HEK293T (cell line): Measurements from ENCODE around the gene RBM20.

ENCODE experiments used
- ARNT ChIP-seq: fragments of 450-650 bp; IDR thresholded peaks from 2 replicates; pipeline ENCODE4 v1.6.1; 2017; ENCODE audit warnings: mild to moderate bottlenecking
- BHLHE40 ChIP-seq: fragments of 450-650 bp; IDR thresholded peaks from 2 replicates; pipeline ENCODE4 v1.6.1; 2016; ENCODE audit warnings: mild to moderate bottlenecking, moderate library complexity, borderline replicate concordance
- CTBP1 ChIP-seq: fragments of 450-650 bp; IDR thresholded peaks from 2 replicates; pipeline ENCODE4 v1.6.1; 2016; ENCODE audit warnings: borderline replicate concordance
- ELF4 ChIP-seq: fragments of 450-650 bp; IDR thresholded peaks from 2 replicates; pipeline ENCODE4 v1.6.1; 2017; ENCODE audit warnings: antibody characterized with exemption
- FOXA1 ChIP-seq: fragments of 450-650 bp; IDR thresholded peaks from 2 replicates; pipeline ENCODE4 v1.6.1; 2016; ENCODE audit warnings: mild to moderate bottlenecking
- FOXK2 ChIP-seq: fragments of 450-650 bp; IDR thresholded peaks from 2 replicates; pipeline ENCODE4 v1.6.1; 2016; ENCODE audit warnings: mild to moderate bottlenecking
- HDGF ChIP-seq: fragments of 450-650 bp; IDR thresholded peaks from 2 replicates; pipeline ENCODE4 v1.6.1; 2017; ENCODE audit warnings: antibody characterized with exemption, borderline replicate concordance
- LEF1 ChIP-seq: fragments of 450-650 bp; IDR thresholded peaks from 2 replicates; pipeline ENCODE4 v1.6.1; 2017; ENCODE audit warnings: mild to moderate bottlenecking, borderline replicate concordance
- NFRKB ChIP-seq: fragments of 450-650 bp; IDR thresholded peaks from 2 replicates; pipeline ENCODE4 v1.6.1; 2016; ENCODE audit warnings: mild to moderate bottlenecking, moderate library complexity
- PKNOX1 ChIP-seq: fragments of 450-650 bp; IDR thresholded peaks from 2 replicates; pipeline ENCODE4 v1.6.1; 2016
- SP1 ChIP-seq: fragments of 450-650 bp; IDR thresholded peaks from 2 replicates; pipeline ENCODE4 v1.6.1; 2017
- TARDBP ChIP-seq: fragments of 450-650 bp; IDR thresholded peaks from 2 replicates; pipeline ENCODE4 v1.6.1; 2016

GRCh38 chr10:110643035-110643652 lies 992 bp upstream of the RBM20 start:
- TF ChIP-seq NFRKB (no peak), SP1 (no peak), PKNOX1 (no peak), BHLHE40 (no peak), CTBP1 (no peak), LEF1 (no peak), ARNT (no peak), HDGF (no peak), TARDBP (no peak), ELF4 (no peak), FOXA1 (no peak), FOXK2 (no peak)
